ENCODE results near the gene DMXL1. TPM values are rescaled to one million over a fixed set of nuclear protein-coding genes. Genes with fewer than 3 reads are reported as not detected.

DMXL1 gene
- total RNA-seq, 2 donors from 2014 or later: 47.8 to 51.8 TPM

DNA sequence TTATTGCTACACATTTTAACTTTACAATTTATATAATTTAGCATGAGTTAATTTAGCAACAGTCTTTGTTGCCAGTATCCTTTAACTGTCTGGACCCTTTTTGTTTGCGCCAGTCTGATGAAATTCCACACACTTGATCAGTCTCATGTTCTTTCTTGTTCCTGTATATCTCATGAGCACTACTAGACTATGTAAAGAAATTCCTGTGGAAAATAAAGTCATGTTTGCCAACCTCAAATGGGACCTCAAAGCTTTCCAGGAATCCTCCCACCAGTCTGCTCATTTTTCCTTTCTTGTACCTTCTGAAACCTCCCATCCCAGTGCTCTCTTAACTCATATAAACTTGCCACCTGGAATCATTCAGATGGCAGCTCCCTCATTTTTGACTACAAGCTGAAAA lies 8.0 kb downstream of the DMXL1 start:
- H3K36me3 Mint-ChIP-seq (ENCODE audit: low read depth): peaks cover 9% of the 10 kb centered on the region
- Histone ChIP-seq H3K4me3 (ENCODE audit: low read length) (no peak overlapping the region), H3K9me3 (ENCODE audit: control insufficient read depth, low read length) (no peaks in the 10 kb centered on the region), H3K9ac (ENCODE audit: extremely low read depth, low read length, poor library complexity, severe bottlenecking) (no peak overlapping the region), H3K27me3 (ENCODE audit: control insufficient read depth, insufficient read depth, low read length, poor library complexity, severe bottlenecking) (no peaks in the 10 kb centered on the region), H3K4me1 (ENCODE audit: control insufficient read depth, insufficient read depth, low read length) (peaks cover 5% of the 10 kb centered on the region), H3K27ac (ENCODE audit: low read depth, low read length) (peak overlapping the region; percentile 45), H3K36me3 (ENCODE audit: control insufficient read depth, insufficient read depth, low read length) (no peaks in the 10 kb centered on the region)
- no peak for DNase-seq
- peak overlapping the region; percentile 84 for H3K27ac Mint-ChIP-seq
- H3K27me3 Mint-ChIP-seq (ENCODE audit: insufficient read depth): no peaks in the 10 kb centered on the region
- no peaks in the 10 kb centered on the region for H3K9me3 Mint-ChIP-seq
- H3K4me3 Mint-ChIP-seq: no peak overlapping the region
- WGBS, 2 experiments (ENCODE audit: insufficient coverage in 1 of 2, insufficient read length in 1 of 2): 97 to 100% methylated on average over 1 of the region's 1 CpG
- TF ChIP-seq, protein P1, sequence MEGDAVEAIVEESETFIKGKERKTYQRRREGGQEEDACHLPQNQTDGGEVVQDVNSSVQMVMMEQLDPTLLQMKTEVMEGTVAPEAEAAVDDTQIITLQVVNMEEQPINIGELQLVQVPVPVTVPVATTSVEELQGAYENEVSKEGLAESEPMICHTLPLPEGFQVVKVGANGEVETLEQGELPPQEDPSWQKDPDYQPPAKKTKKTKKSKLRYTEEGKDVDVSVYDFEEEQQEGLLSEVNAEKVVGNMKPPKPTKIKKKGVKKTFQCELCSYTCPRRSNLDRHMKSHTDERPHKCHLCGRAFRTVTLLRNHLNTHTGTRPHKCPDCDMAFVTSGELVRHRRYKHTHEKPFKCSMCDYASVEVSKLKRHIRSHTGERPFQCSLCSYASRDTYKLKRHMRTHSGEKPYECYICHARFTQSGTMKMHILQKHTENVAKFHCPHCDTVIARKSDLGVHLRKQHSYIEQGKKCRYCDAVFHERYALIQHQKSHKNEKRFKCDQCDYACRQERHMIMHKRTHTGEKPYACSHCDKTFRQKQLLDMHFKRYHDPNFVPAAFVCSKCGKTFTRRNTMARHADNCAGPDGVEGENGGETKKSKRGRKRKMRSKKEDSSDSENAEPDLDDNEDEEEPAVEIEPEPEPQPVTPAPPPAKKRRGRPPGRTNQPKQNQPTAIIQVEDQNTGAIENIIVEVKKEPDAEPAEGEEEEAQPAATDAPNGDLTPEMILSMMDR (conservative IDR thresholded peaks at IDR 0.05): no peak
- peaks cover 36% of the 10 kb centered on the region for H3K4me1 Mint-ChIP-seq

DNA sequence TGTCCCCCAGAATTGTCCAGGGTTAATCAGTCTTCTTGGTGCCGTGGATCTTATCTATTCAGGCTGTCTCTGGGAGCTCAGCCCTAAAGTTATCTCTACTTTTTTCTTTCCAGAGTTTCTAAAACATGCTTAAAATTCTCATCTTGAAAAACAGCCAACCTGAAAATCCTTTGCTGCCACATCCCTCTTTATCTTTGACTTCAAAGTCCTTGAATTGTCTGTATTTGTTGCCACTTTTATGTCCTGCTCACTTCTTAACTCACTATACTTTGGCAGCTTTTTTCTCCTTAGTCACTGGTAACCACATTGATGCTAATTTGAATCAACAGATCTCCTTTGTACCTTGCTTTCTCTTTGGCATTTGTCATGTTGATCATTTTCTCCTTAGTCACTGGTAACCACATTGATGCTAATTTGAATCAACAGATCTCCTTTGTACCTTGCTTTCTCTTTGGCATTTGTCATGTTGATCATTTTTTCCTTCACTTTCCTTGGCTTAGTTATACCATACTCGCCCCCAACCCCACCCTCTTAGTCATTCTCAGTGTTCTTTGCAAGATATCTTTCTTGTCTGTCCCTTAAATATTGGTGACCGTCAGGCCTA lies 8.5 kb downstream of the DMXL1 start:
- Histone ChIP-seq H3K27ac (ENCODE audit: low read depth, low read length) (peak overlapping the region; percentile 45), H3K9ac (ENCODE audit: extremely low read depth, low read length, poor library complexity, severe bottlenecking) (no peak overlapping the region), H3K4me1 (ENCODE audit: control insufficient read depth, insufficient read depth, low read length) (peaks cover 5% of the 10 kb centered on the region), H3K4me3 (ENCODE audit: low read length) (no peak overlapping the region), H3K36me3 (ENCODE audit: control insufficient read depth, insufficient read depth, low read length) (no peaks in the 10 kb centered on the region), H3K27me3 (ENCODE audit: control insufficient read depth, insufficient read depth, low read length, poor library complexity, severe bottlenecking) (no peaks in the 10 kb centered on the region), H3K9me3 (ENCODE audit: control insufficient read depth, low read length) (no peaks in the 10 kb centered on the region)
- TF ChIP-seq, protein P1 (conservative IDR thresholded peaks at IDR 0.05): no peak
- Mint-ChIP-seq H3K36me3 (ENCODE audit: low read depth) (peaks cover 9% of the 10 kb centered on the region), H3K4me1 (peaks cover 31% of the 10 kb centered on the region), H3K27me3 (ENCODE audit: insufficient read depth) (no peaks in the 10 kb centered on the region), H3K4me3 (no peak overlapping the region), H3K9me3 (no peaks in the 10 kb centered on the region), H3K27ac (peak overlapping the region; percentile 84)
- WGBS, 2 experiments (ENCODE audit: insufficient coverage in 1 of 2, insufficient read length in 1 of 2): 65 to 80% methylated on average over 1 to 3 of the region's 3 CpGs
- DNase-seq: peak; percentile 72

DNA sequence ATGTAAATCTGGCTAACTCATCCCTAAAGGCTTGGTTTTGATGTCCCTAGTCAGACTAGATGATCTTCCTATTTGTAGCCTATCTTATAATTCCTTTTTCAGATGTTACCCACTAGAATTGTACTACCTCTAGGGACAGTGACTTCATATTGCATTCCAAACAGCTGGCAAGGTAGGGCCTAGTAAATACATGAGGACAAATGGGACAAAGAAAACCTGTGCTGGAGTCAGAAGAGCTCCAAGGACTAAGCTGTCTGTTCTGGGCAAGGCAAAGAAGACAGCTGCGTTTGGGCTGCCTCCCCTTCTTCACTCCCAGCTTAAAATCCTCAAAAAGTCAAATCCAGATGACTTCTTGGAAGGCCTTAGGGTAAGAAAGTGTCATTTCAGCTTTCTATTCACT lies 10.0 kb downstream of the DMXL1 start:
- peaks cover 6% of the 10 kb centered on the region for H3K9me3 ChIP-seq (ENCODE audit: control insufficient read depth, low read length)
- H3K9ac ChIP-seq (ENCODE audit: extremely low read depth, low read length, poor library complexity, severe bottlenecking): no peak overlapping the region
- peaks cover 5% of the 10 kb centered on the region for H3K9me3 Mint-ChIP-seq
- H3K27ac Mint-ChIP-seq: no peak overlapping the region
- no peak for DNase-seq
- TF ChIP-seq, protein P1 (conservative IDR thresholded peaks at IDR 0.05): no peak
- H3K27me3 ChIP-seq (ENCODE audit: control insufficient read depth, insufficient read depth, low read length, poor library complexity, severe bottlenecking): no peaks in the 10 kb centered on the region
- H3K27me3 Mint-ChIP-seq (ENCODE audit: insufficient read depth): no peaks in the 10 kb centered on the region
- H3K4me1 Mint-ChIP-seq: peaks cover 26% of the 10 kb centered on the region
- no peak overlapping the region for H3K4me3 Mint-ChIP-seq
- H3K36me3 ChIP-seq (ENCODE audit: control insufficient read depth, insufficient read depth, low read length): no peaks in the 10 kb centered on the region
- 56 to 74% methylated on average over 1 of the region's 1 CpG for WGBS, 2 experiments (ENCODE audit: insufficient coverage in 1 of 2, insufficient read length in 1 of 2)
- no peak overlapping the region for H3K4me3 ChIP-seq (ENCODE audit: low read length)
- peaks cover 19% of the 10 kb centered on the region for H3K36me3 Mint-ChIP-seq (ENCODE audit: low read depth)
- H3K27ac ChIP-seq (ENCODE audit: low read depth, low read length): no peak overlapping the region
- H3K4me1 ChIP-seq (ENCODE audit: control insufficient read depth, insufficient read depth, low read length): peaks cover 5% of the 10 kb centered on the region

Data from endodermal cell (in vitro differentiated cells).